22Rv1 (cell line): ENCODE data around the gene HIRA.
"Not testable (repeated sequence)": the region's sequence is repeated elsewhere in the genome, so short reads cannot be mapped to it uniquely, and the experiment has no call there.

Experiments
- H3K27ac ChIP-seq: fragments of 450-650 bp; 2 replicates; pipeline ENCODE4 v1.5.1; 2017
- ZFX ChIP-seq: fragments of 450-650 bp; IDR thresholded peaks from 2 replicates; pipeline ENCODE4 v1.6.1; 2017; ENCODE audit warnings: antibody characterized with exemption, borderline replicate concordance
- TF ChIP-seq, protein P1 (sequence below): fragments of 450-650 bp; IDR thresholded peaks from 2 replicates; pipeline ENCODE4 v1.5.1; 2017; ENCODE audit warnings: mild to moderate bottlenecking

Gene HIRA

DNA sequence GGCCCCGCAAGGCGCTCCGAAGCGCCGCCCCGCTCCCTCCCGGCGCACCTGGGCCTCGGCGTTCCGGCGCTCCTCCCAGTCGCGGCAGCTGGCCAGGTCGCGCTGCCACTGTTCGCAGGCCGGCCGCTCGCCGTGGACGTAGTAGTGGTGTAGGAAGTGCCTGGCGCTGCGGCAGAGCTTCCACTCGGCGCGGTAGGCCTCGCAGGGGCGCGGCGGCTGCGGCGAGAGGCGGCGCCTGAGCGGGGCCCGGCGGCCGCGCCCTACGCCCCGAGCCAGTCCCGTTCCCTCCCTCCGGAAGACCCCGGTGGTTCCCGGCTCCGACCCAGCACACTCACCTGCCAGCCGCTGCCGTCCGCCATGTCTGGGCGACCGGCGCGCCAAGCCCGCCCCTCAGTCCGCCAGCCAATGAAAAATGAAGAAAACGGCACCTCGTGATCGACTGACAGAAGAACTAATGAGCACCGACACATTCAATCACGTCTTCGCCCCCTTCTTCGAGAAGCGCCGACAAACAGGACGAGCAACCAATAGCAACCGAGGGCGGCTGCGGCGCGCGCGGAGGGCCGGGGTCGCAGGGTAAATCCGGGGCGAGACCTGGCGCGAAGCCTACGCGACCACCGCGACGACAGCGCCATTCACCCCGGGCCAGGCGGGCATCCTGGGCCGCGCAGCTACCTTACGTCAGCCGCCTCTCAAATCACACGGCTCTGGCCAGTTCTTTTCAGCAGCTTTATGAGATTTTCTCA, 16.0 kb upstream of the HIRA start, which contains the start of gene C22orf39:
Gene C22orf39 (minus strand): TSS at position 382 of the 746 bp plus-strand sequence. CDS start 23 bp downstream, at position 359.
- peak within 1 kb of the TSS; percentile 93 for H3K27ac ChIP-seq
- TF ChIP-seq ZFX: no peak
- TF ChIP-seq, protein P1, sequence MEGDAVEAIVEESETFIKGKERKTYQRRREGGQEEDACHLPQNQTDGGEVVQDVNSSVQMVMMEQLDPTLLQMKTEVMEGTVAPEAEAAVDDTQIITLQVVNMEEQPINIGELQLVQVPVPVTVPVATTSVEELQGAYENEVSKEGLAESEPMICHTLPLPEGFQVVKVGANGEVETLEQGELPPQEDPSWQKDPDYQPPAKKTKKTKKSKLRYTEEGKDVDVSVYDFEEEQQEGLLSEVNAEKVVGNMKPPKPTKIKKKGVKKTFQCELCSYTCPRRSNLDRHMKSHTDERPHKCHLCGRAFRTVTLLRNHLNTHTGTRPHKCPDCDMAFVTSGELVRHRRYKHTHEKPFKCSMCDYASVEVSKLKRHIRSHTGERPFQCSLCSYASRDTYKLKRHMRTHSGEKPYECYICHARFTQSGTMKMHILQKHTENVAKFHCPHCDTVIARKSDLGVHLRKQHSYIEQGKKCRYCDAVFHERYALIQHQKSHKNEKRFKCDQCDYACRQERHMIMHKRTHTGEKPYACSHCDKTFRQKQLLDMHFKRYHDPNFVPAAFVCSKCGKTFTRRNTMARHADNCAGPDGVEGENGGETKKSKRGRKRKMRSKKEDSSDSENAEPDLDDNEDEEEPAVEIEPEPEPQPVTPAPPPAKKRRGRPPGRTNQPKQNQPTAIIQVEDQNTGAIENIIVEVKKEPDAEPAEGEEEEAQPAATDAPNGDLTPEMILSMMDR: no peak

DNA sequence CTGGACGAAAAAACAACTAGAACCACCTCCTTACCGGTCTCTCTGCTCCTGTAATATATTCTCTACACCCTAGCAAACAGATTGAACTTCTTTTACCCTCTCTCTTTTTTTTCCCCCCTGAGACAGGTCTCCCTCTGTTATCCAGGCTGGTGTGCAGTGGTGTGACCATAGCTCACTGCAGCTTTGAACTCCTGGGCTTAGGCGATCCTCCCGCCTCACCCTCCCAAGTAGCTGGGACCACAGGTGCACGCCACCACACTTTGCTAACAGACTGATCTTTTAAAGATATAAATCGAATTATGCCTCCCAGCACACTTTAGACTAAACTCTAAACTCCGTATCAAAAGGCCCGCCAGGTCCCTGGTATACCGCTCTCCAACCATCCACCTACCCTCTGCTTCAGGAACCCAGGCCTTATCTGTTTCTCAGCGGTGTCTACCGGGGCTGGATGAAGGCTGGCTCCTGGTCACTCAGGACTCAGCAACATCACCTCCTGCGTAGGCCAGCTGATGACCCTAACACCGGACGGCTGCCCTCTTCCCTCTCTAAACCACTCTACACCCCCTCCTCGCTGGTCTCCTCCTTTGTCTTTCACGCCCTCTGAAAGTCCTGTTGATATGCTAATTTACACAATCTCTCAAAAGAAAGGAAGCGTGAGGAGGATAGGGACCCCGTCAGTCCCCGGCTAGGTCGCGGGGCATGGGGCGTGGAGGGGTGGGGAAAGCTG, 15.2 kb upstream of the HIRA start:
- H3K27ac ChIP-seq: peak overlapping the region; percentile 93
- TF ChIP-seq, protein P1: no peak
- TF ChIP-seq ZFX: no peak

DNA sequence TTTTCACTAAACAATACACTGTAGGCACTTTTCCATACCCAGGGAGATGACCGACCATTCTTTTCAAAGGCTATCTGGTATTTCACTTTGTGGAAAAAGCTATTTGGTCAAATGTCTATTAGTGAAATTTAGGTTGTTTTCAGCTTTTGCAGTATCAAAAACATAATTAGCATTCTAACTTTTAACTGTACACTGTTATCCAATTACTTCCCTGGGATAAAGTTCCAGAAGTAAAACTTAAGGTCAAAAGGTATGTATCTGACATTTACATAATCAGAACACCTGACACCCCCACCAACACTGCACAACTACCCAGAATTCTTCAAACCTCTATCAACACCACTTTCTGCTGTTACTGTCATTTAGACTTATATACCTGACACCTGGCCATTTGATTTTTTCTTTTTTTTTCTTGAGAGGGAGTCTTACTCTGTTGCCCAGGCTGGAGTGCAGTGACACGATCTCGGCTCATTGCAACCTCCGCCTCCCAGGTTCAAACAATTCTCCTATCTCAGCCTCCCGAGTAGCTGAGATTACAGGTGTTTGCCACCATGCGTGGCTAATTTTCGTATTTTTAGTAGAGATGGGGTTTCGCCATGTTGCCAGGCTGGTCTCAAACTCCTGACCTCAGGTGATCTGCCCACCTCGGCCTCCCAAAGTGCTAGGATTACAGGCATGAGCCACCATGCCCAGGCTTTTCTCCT, 13.9 kb upstream of the HIRA start:
- not testable (repeated sequence) for H3K27ac ChIP-seq

DNA sequence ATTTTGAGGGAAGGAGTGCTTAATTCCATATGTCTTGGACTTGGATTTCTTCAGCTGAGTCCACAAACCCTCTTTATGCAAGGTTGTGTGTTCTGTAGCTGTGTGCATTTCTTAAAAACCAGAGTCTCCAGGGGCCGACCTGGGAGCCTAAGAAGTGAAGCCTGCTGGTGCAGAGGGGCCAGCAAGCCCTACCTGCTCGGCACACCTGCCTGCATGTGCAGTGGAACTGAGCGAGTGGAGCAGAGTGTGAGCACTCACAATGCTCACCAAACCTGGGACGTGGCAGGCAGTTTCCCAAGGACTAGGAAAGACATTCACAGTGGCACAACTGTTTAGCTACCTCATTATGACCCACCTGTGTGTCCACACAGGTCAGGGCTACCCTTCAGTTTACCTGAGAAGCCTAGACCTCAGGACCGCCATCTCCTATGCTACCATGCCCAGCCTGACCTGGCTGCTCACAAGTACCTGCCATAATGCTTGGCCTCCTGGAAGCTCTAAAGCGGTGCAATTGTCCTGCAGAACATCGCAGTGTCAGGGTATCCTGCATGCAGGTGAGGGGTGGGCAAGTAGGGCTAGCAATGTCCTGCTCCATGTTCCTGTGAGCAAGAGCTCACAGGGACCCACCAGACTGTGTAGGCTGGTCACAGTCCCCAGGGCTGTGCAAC, 12.1 kb upstream of the HIRA start:
- no peak overlapping the region for H3K27ac ChIP-seq
- no peak for TF ChIP-seq ZFX
- TF ChIP-seq, protein P1: no peak

DNA sequence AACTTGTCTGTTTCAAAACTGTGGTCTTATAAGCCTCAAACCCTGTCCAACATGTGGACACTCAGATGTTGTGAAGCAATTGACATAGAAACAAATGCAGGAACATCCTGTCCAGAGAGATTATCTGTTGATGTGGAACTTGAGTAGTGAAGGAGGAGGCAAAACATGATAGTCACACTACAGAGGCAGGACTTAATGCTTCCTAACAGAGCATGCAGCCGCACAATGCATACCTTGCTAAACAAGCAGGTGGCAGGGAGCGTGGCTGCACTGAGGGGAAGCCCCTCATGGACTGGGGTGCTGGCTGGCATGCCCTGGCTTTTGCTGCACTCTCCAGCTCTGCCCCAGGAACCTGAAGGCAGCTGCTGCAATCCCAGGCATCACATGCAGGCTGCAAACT, 10.6 kb upstream of the HIRA start:
- TF ChIP-seq, protein P1: no peak
- TF ChIP-seq ZFX: no peak
- H3K27ac ChIP-seq: no peak overlapping the region

DNA sequence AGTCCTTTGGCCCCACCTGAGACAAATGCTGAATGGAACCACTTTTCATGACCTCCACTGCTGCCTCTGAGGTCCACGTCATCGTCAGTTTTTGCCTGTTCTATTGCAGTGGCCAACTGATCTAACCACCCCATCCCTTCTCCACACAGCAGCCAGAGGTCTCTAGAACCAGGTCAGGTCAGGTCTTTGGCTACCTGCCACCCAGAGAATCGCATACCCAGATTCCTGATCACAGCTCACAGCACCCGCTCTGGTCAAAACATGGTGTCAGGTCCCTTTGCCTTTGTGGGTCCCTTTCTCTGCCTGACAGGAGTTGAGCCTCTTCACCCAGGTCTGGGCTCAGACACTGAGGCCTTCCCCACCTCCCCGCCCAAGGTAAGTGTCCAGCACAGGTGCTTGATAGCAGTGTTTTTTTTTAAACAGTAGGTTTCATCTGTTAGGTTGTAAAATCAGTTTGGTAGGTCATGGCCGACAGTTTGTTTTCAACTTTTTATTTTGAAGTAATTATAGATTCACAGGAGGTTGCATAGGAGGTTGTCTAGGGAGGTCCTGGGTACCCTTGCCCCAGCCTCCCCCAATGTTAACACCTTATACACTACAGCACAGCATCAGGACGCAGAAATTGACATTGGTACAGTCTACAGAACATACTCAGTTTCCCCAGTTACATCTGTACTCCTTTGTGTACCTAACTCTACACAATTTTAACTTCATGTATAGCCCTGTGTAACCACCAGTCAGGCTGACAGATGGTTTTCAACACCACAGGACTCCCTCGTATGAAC, 9.1 kb upstream of the HIRA start:
- TF ChIP-seq, protein P1: no peak
- no peak for TF ChIP-seq ZFX
- H3K27ac ChIP-seq: no peak overlapping the region

DNA sequence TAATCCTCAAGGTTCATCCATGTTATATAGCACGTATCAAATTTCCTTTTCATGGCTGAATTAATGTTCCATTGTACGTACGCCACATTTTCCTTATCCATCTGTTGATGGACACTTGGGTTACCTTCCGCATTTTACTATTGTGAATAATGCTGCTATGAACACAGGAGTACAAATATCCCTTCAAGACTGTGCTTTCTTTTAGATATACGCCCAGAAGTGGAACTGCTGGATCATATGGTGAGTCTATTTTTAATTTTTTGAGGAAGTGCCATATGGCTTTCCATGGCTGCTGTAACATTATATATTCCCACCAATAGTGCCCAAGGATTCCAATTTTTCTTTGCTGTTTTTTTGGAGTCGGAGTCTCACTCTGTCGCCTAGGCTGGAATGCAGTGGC, 6.8 kb upstream of the HIRA start:
- no peak for TF ChIP-seq ZFX
- TF ChIP-seq, protein P1: no peak
- no peak overlapping the region for H3K27ac ChIP-seq

DNA sequence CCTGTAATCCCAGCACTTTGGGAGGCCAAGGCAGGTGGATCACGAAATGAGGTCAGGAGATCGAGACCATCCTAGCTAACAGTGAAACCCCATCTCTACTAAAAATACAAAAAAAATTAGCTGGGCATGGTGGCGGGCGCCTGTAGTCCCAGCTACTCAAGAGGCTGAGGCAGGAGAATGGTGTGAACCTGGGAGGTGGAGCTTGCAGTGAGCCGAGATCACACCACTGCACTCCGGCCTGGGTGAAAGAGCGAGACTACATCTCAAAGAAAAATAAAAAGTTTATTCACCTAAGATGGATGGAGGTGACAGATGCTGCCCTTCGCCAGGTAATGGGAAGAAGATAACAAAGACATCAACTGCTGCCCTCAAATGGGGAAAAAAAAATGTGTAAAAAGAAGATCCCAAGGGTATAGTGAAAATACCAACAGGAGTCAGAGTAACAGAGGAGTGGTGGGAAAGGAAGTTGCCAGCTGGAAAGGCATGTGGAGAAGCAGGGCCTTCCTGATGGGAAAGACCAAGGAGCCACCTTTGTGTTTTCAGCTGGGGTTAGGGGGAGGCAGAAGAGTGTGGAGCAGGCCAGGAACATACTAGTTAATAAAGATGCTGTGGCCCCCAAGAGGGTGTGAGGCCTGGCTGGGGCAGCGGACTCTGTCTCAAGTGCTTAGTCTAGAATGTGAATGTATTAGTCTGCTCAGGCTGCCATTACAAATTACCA, 5.1 kb upstream of the HIRA start:
- 0 out of 2 replicates have a peak overlapping the region, but pooled peaks have one; percentile 3 for H3K27ac ChIP-seq
